HepG2 (cell line): ENCODE results near the gene PDCD1LG2. TPM values are rescaled to one million over a fixed set of nuclear protein-coding genes. Genes with fewer than 3 reads are reported as not detected.

Source experiments
- ATAC-seq: fragments of 200-7000 bp; cut with Tn5 transposase; 3 replicates; pipeline ENCODE4 v1.9.1; 2020; ENCODE audit warnings: mild to moderate bottlenecking, moderate library complexity
- BruUV-seq: library from RNA; stranded (reverse); fragments of 400-500 nt; replicated peaks from 2 replicates; lab custom pipeline; 2021; lab: Mats Ljungman, UMichigan
- CTCF ChIA-PET: fragments of 300-600 bp; formaldehyde crosslinking; extraction: SDS; loops from one replicate; lab custom pipeline; 2021; ENCODE audit warnings: low total read pairs, inconsistent platforms, low intra/inter-chr PET ratio; lab: Yijun Ruan, JAX
- POLR2A ChIA-PET: fragments of 350-600 bp; sonication (Branson Sonifier 250); formaldehyde crosslinking; loops from one replicate; lab custom pipeline; 2020; ENCODE audit warnings: antibody characterized with exemption, inconsistent platforms; lab: Yijun Ruan, JAX
- DNase-seq: peaks from one replicate; pipeline ENCODE4 v3.0.0-alpha.2; 2015; ENCODE audit warnings: low spot score
- FAIRE-seq: peaks from 3 replicates; lab custom pipeline; 2011; peaks lifted over from hg19 to GRCh38; lab: Jason Lieb, UNC
- H2AFZ ChIP-seq: one replicate; pipeline ENCODE4 v1.6.1; 2011; ENCODE audit warnings: low read length, inconsistent platforms
- H3K27ac ChIP-seq: fragments of 300-600 bp; 3 replicates; pipeline ENCODE4 v1.8.0; 2011; ENCODE audit warnings: mixed run types, mild to moderate bottlenecking, mixed read lengths, low read length, inconsistent platforms; ENCODE audit not compliant: insufficient read depth; ENCODE audit errors: extremely low read length
- H3K27me3 ChIP-seq, 2 experiments: fragments of 200-600 bp in 1 of 2; 2 replicates in 1 of 2; 3 replicates in 1 of 2; pipeline versions ENCODE4 v1.6.0 to v1.8.0; 2011; ENCODE audit warnings: low read length in 2 of 2, mild to moderate bottlenecking in 2 of 2, moderate library complexity in 2 of 2, inconsistent platforms in 1 of 2; ENCODE audit not compliant: insufficient read depth in 2 of 2, control insufficient read depth in 1 of 2
- H3K36me3 ChIP-seq, 2 experiments: fragments of 200-600 bp in 1 of 2; replicated peaks in 1 of 2; 2 replicates in 1 of 2; 3 replicates in 1 of 2; pipeline versions ENCODE4 v1.5.1 to v1.8.0; 2011; ENCODE audit warnings: low read length in 2 of 2, inconsistent platforms in 1 of 2; ENCODE audit not compliant: insufficient read depth in 2 of 2, control insufficient read depth in 1 of 2
- H3K4me1 ChIP-seq: 2 replicates; pipeline ENCODE4 v1.5.1; 2012; ENCODE audit warnings: low read length, inconsistent platforms; ENCODE audit not compliant: insufficient read depth
- H3K4me2 ChIP-seq: 2 replicates; pipeline ENCODE4 v1.6.0; 2011; ENCODE audit warnings: low read depth, low read length, inconsistent platforms
- H3K4me3 ChIP-seq, 3 experiments: fragments of 200-600 bp in 1 of 3; sonication (generic), shearing (Covaris generic) in 1 of 3; replicated peaks in 1 of 3; 2 replicates each; pipeline ENCODE4 v1.5.1; 2011 to 2016; ENCODE audit warnings: low read length in 3 of 3, inconsistent platforms in 2 of 3, low read depth in 2 of 3, mild to moderate bottlenecking in 2 of 3, control low read depth in 1 of 3, mixed read lengths in 1 of 3; ENCODE audit not compliant: insufficient read depth in 1 of 3
- H3K79me2 ChIP-seq: one replicate; pipeline ENCODE4 v1.6.1; 2011; ENCODE audit warnings: low read length, inconsistent platforms; ENCODE audit not compliant: insufficient read depth
- H3K9ac ChIP-seq: 2 replicates; pipeline ENCODE4 v1.6.0; 2011; ENCODE audit warnings: mild to moderate bottlenecking, low read depth, low read length, inconsistent platforms; ENCODE audit not compliant: insufficient read depth
- H3K9me3 ChIP-seq: 2 replicates; pipeline ENCODE4 v1.5.1; 2012; ENCODE audit warnings: mild to moderate bottlenecking, low read length
- H4K20me1 ChIP-seq: 2 replicates; pipeline ENCODE4 v1.6.0; 2011; ENCODE audit warnings: inconsistent platforms, mild to moderate bottlenecking, low read length, moderate library complexity; ENCODE audit not compliant: insufficient read depth
- AKAP8 ChIP-seq: sonication (generic); formaldehyde crosslinking; IDR thresholded peaks from 2 replicates; pipeline ENCODE4 v1.5.1; 2020; ENCODE audit warnings: mild to moderate bottlenecking, missing genetic modification reagents
- KLF13 ChIP-seq: sonication (generic); formaldehyde crosslinking; IDR thresholded peaks from 2 replicates; pipeline ENCODE4 v1.4.0; 2020; ENCODE audit warnings: mild to moderate bottlenecking, missing genetic modification reagents
- MIER3 ChIP-seq: IDR thresholded peaks from 2 replicates; pipeline ENCODE4 v1.6.1; 2016; ENCODE audit warnings: missing compliant biosample characterization, borderline replicate concordance
- RFX3 ChIP-seq: IDR thresholded peaks from 2 replicates; pipeline ENCODE4 v1.6.1; 2016; ENCODE audit warnings: missing biosample characterization, missing genetic modification reagents
- SIN3A ChIP-seq: IDR thresholded peaks from 2 replicates; pipeline ENCODE4 v1.6.1; 2011; ENCODE audit warnings: low read depth, mild to moderate bottlenecking, control low read depth, low read length, borderline replicate concordance
- ZBTB14 ChIP-seq: sonication (generic); formaldehyde crosslinking; IDR thresholded peaks from 2 replicates; pipeline ENCODE4 v1.4.0; 2020; ENCODE audit warnings: missing genetic modification reagents
- ZBTB40 ChIP-seq, 2 experiments: fragments of 450-650 bp in 1 of 2; sonication (generic) in 1 of 2; formaldehyde crosslinking in 1 of 2; IDR thresholded peaks; 2 replicates each; pipeline versions ENCODE4 v1.6.1 to v1.8.0; 2016 to 2022; ENCODE audit warnings: antibody characterized with exemption in 1 of 2, mild to moderate bottlenecking in 1 of 2, missing genetic modification reagents in 1 of 2
- WGBS: methylation state at CpG from one replicate; pipeline ENCODE4 v1.1.6; 2017; ENCODE audit warnings: low lambda C conversion rate; 5-methylcytosine and 5-hydroxymethylcytosine counted together
- in situ Hi-C: cut with HindIII; loops from 2 replicates; pipeline ENCODE4 v1.10.0; 2017; ENCODE audit warnings: low pct_unique_long_range_greater_than_20kb; ENCODE audit not compliant: extremely low pct_ligation_motif_present
- intact Hi-C: fragments of 100-400 bp; cut with micrococcal nuclease; formaldehyde crosslinking; loops from one replicate; pipeline ENCODE4 v1.10.0; 2022; ENCODE audit not compliant: unreplicated experiment
- polyA plus RNA-seq, 8 experiments: library from polyadenylated mRNA; depleted of rRNA in 3 of 8; stranded (reverse) in 7 of 8; unstranded in 1 of 8; fragments of >200 nt; fragmentation: Illumina TruSeq in 4 of 8; extraction: Trizol in 4 of 8; gene quantifications; 2 replicates each; pipeline versions ENCODE4 v1.2.1 to v1.2.3, GENCODE V29; 2011 to 2016; ENCODE audit warnings: low read depth in 4 of 8, missing spikeins in 1 of 8, mixed read lengths in 1 of 8; ENCODE audit not compliant: insufficient read depth in 1 of 8
- total RNA-seq, 5 experiments: library from RNA; depleted of rRNA; stranded (reverse); fragments of >200 nt; fragmentation: Illumina TruSeq; extraction: Trizol; gene quantifications; 2 replicates each; pipeline ENCODE4 v1.2.3, GENCODE V29; 2016; ENCODE audit warnings: low read depth in 1 of 5

Gene PDCD1LG2
- total and polyA plus RNA-seq, 2 of the 13 experiments (the other 11 are each of a cell fraction or from before 2014, with no cell fraction given), result not detected

GRCh38 chr9:5614192-5614591 is 103.9 kb downstream of the PDCD1LG2 start:
- H4K20me1 ChIP-seq, result no peaks in the 10 kb centered on the region
- ChIA-PET CTCF (no interaction called here), POLR2A (no interaction called here)
- H3K79me2 ChIP-seq, result no peaks in the 10 kb centered on the region
- peaks cover 4% of the 10 kb centered on the region for H3K4me1 ChIP-seq
- no peak for FAIRE-seq
- intact Hi-C loops, result no loop called here
- 93% methylated on average over 4 of the region's 4 CpGs for WGBS
- H3K4me2 ChIP-seq, result no peak overlapping the region
- no peak overlapping the region for H3K4me3 ChIP-seq
- no peak overlapping the region for H3K27ac ChIP-seq
- in situ Hi-C loops, result no loop called here
- ATAC-seq, result no peak
- no peaks in the 10 kb centered on the region for H3K27me3 ChIP-seq
- H3K9me3 ChIP-seq, result no peaks in the 10 kb centered on the region
- no peak overlapping the region for H3K9ac ChIP-seq
- no peak for DNase-seq
- TF ChIP-seq KLF13 (CRISPR knock-in tag) (no peak), RFX3 (no peak), MIER3 (CRISPR knock-in tag) (no peak), AKAP8 (CRISPR knock-in tag) (no peak), ZBTB14 (no peak), SIN3A (no peak), ZBTB40 (IDR thresholded peaks at IDR 0.05) (no peak), ZBTB40 (CRISPR knock-in tag; IDR thresholded peaks at IDR 0.05) (no peak)
- BruUV-seq, result no TSS peak
- H3K36me3 ChIP-seq, result no peaks in the 10 kb centered on the region
- H2AFZ ChIP-seq, result no peak overlapping the region
